Measurements from ENCODE around the gene CCDC30.
"Not testable (repeated sequence)": the region's sequence is repeated elsewhere in the genome, so short reads cannot be mapped to it uniquely, and the experiment has no call there.

- not testable (repeated sequence) for TF ChIP-seq SUZ12 (IDR thresholded peaks at IDR 0.05; ENCODE audit: extremely low read depth, insufficient read depth, insufficient read length); YY1 (IDR thresholded peaks at IDR 0.05; ENCODE audit: insufficient read depth, insufficient read length)
These were observed 38.9 kb downstream of the CCDC30 start for GRCh38 chr1:42502031-42502430.

All from NT2/D1 (cell line).